ENCODE measurements around the gene C11orf71.

Gene C11orf71

GRCh38 chr11:114398303-114398920, 1.9 kb downstream of the C11orf71 start:
- DNase-seq = no peak

- DNase-seq = no peak
Measured at GRCh38 chr11:114397349-114397982, 2.8 kb downstream of the C11orf71 start.

GRCh38 chr11:114396916-114397315, 3.4 kb downstream of the C11orf71 start:
- no peak for DNase-seq

- DNase-seq = no peak
Measured at GRCh38 chr11:114395736-114396135, 4.6 kb downstream of the C11orf71 start.

GRCh38 chr11:114392735-114393667, 7.3 kb downstream of the C11orf71 start:
- DNase-seq = no peak

- no peak for DNase-seq
Measured at GRCh38 chr11:114386545-114386944, 13.8 kb downstream of the C11orf71 start.

GRCh38 chr11:114386131-114386530, 14.2 kb downstream of the C11orf71 start:
- DNase-seq = no peak

- DNase-seq = no peak
Measured at GRCh38 chr11:114384487-114384886, 15.8 kb downstream of the C11orf71 start.

- DNase-seq = no peak
Measured at GRCh38 chr11:114382509-114382908, 17.8 kb downstream of the C11orf71 start.

- DNase-seq = no peak
Measured at GRCh38 chr11:114379394-114380069, 20.8 kb downstream of the C11orf71 start.

GRCh38 chr11:114377612-114378267, 22.6 kb downstream of the C11orf71 start:
- no peak for DNase-seq

GRCh38 chr11:114375052-114375451, 25.3 kb downstream of the C11orf71 start:
- DNase-seq = no peak

GRCh38 chr11:114368918-114369680, 31.2 kb downstream of the C11orf71 start:
- DNase-seq = no peak

- no peak for DNase-seq
Measured at GRCh38 chr11:114367244-114367957, 32.9 kb downstream of the C11orf71 start.

GRCh38 chr11:114366331-114367243, 33.7 kb downstream of the C11orf71 start:
- no peak for DNase-seq

- DNase-seq = no peak
Measured at GRCh38 chr11:114362958-114363357, 37.4 kb downstream of the C11orf71 start.

- DNase-seq = no peak
Measured at GRCh38 chr11:114362326-114362725, 38.0 kb downstream of the C11orf71 start.

GRCh38 chr11:114359342-114359741, 41.0 kb downstream of the C11orf71 start:
- no peak for DNase-seq

- no peak for DNase-seq
Measured at GRCh38 chr11:114358716-114359115, 41.6 kb downstream of the C11orf71 start.

GRCh38 chr11:114354076-114354475, 46.2 kb downstream of the C11orf71 start:
- no peak for DNase-seq

All from KG1 (cell line).